AG04449 (cell line): ENCODE results near the gene KIF23.
"Not testable (repeated sequence)": the region's sequence is repeated elsewhere in the genome, so short reads cannot be mapped to it uniquely, and the experiment has no call there.

ENCODE experiments used
- CTCF ChIA-PET: fragments of 350-600 bp; formaldehyde crosslinking; extraction: SDS; loops from one replicate; lab custom pipeline; 2021; ENCODE audit warnings: antibody characterized with exemption; lab: Yijun Ruan, JAX
- POLR2A ChIA-PET: fragments of 400-600, 350-600 bp; formaldehyde crosslinking; extraction: SDS; loops from one replicate; lab custom pipeline; 2020; ENCODE audit warnings: antibody characterized with exemption, inconsistent platforms; lab: Yijun Ruan, JAX
- DNase-seq: peaks from one replicate; pipeline ENCODE4 v3.0.0-alpha.2; 2010; ENCODE audit warnings: low read depth, low spot score
- H3K4me3 ChIP-seq: 2 replicates; pipeline ENCODE4 v1.5.1; 2011; ENCODE audit warnings: low read depth, mild to moderate bottlenecking, control low read depth, low read length
- TF ChIP-seq, protein P1 (sequence below): IDR thresholded peaks from one replicate; pipeline ENCODE4 v1.5.1; 2011; ENCODE audit warnings: mild to moderate bottlenecking, moderate library complexity, low read length, control low read depth, inconsistent platforms; ENCODE audit not compliant: insufficient read depth; ENCODE audit errors: missing control alignments

KIF23 gene

DNA sequence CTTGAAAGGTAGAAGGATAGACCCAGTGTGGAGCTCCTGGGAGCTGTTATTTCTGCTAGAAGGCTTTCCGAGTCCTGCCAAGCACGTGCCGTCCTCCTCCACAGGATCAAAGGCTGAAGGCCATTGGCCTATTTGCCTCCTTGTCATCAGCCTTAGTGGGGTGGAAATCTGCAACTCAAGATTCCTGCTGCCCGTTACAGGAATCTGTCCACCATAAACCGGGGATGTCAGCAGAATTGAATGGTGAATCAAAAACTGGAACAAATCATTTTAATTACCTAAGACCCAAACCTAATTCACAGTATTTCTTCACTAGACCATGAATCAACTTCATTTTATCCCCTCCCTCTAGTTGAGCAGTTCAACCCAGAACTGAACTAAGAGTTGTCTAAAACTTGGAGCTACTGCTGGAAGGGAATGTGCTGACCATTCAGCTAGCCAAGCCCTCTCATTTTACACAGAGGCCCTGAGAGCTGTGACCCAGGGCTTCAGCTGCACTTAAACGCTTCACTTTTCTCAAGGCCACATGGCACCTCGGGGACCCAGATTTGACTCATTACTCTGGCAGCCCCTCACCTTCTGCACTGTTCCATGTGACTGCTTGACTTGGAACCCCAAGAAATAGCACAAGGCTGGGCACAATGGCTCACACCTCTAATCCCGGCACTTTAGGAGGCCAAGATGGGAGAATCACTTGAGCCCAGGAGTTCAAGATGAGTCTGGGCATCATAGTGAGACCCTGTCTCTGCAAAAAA is 36.8 kb upstream of the KIF23 start:
- ChIA-PET CTCF (interaction anchor here (0.9 to 1.1 kb wide), 3 partner anchors 10 to 26 kb away, joined by 3 to 6 read pairs (median 3); no protein-coding TSS in a partner anchor), POLR2A (no interaction called here)
- DNase-seq, result no peak
- H3K4me3 ChIP-seq, result no peak overlapping the region
- TF ChIP-seq, protein P1, sequence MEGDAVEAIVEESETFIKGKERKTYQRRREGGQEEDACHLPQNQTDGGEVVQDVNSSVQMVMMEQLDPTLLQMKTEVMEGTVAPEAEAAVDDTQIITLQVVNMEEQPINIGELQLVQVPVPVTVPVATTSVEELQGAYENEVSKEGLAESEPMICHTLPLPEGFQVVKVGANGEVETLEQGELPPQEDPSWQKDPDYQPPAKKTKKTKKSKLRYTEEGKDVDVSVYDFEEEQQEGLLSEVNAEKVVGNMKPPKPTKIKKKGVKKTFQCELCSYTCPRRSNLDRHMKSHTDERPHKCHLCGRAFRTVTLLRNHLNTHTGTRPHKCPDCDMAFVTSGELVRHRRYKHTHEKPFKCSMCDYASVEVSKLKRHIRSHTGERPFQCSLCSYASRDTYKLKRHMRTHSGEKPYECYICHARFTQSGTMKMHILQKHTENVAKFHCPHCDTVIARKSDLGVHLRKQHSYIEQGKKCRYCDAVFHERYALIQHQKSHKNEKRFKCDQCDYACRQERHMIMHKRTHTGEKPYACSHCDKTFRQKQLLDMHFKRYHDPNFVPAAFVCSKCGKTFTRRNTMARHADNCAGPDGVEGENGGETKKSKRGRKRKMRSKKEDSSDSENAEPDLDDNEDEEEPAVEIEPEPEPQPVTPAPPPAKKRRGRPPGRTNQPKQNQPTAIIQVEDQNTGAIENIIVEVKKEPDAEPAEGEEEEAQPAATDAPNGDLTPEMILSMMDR, result no peak

DNA sequence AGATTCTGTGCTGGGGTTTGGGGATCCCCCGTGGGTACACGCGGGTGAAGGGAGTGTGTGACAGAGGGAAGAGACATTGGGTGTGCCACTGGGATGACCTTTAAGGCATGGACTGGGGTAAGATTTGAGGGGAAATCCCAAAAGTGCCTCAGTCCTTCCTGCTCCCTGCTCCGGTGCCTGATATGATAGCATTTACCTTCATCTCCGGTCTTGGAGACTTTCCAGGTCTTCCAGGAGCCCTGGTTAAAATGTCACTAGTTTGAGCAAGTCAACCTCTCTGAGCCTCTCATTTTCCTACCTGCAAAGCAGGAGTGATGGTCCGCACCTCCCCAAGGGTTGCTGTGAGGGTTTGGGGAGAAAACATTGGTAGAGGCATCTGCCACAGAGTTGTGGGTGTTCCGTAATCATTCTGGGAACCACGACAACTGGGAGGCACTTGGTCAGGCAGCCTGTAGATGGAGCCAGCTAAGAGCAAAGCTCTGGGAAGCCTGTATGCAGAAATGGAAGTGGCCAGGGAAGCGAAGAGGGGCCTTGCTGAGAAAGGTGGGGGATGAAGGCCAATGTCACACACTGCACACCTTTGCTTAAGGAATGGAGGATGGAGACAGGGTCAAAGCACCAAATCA is 33.9 kb upstream of the KIF23 start:
- ChIA-PET POLR2A (interaction anchor here (0.7 kb wide), 1 partner anchor 66 kb away, joined by 3 read pairs; no protein-coding TSS in a partner anchor), CTCF (interaction anchor here (0.9 to 1.7 kb wide), 2 partner anchors 8 to 11 kb away, joined by 3 to 5 read pairs; no protein-coding TSS in a partner anchor)
- no peak overlapping the region for H3K4me3 ChIP-seq
- TF ChIP-seq, protein P1, result peak; percentile 11
- no peak for DNase-seq

DNA sequence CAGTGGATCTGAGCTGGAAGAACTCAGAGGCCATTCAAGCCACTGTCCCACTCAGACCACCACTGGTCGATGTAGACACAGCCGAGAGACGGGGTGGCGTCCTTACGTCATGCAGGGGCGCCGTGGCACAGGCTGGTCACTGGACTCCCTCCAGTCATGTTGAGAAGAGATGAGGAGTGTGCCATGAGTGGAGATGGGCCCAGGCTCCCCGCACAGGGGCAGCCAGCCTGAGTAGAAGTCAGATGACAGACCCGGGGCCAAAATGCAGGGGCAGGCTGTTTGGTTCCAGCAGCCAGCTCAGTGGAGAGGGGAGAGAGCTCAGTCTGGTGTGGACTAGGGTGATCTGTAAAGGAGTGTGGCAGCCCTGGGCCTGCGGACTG is 33.4 kb upstream of the KIF23 start:
- ChIA-PET CTCF (interaction anchor here (1.2 to 1.7 kb wide), 2 partner anchors 10 to 15 kb away, joined by 5 read pairs; no protein-coding TSS in a partner anchor), POLR2A (interaction anchor here (0.7 kb wide), 1 partner anchor 66 kb away, joined by 3 read pairs; no protein-coding TSS in a partner anchor)
- no peak for DNase-seq
- no peak overlapping the region for H3K4me3 ChIP-seq
- TF ChIP-seq, protein P1, result no peak

DNA sequence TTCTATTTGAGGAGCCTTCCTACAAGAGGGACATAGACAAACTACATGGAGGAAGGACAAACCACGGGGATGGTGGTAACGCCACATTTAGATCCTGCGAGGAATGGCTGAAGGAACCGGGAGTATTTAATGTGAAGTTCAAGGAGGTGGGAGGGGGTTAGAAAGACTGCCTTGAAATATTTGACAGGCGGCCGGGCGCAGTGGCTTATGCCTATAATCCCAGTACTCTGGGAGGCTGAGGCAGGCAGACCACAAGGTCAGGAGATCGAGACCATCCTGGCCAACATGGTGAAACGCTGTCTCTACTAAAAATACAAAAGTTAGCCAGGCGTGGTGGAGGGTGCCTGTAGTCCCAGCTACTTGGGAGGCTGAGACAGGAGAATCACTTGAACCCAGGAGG is 32.0 kb upstream of the KIF23 start:
- CTCF ChIA-PET, result interaction anchor here (1.1 to 1.8 kb wide), 3 partner anchors 12 to 13 kb away, joined by 3 to 6 read pairs (median 5); no protein-coding TSS in a partner anchor
- POLR2A ChIA-PET, DNase-seq, H3K4me3 ChIP-seq: not testable (repeated sequence)

DNA sequence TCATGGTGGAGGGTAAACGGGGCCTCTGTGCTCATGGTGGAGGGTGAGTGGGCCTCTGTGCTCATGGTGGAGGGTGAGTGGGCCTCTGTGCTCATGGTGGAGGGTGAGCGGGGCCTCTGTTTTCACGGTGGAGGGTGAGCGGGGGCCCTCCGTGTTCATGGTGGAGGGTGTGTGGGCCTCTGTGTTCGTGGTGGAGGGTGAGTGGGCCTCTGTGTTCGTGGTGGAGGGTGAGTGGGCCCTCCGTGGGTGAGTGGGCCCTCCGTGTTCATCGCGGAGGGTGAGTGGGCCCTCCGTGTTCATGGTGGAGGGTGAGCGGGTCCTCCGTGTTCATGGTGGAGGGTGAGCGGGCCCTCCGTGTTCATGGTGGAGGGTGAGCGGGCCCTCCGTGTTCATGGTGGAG is 30.1 kb upstream of the KIF23 start:
- H3K4me3 ChIP-seq, POLR2A ChIA-PET, DNase-seq: not testable (repeated sequence)
- CTCF ChIA-PET, result interaction anchor here (1.7 kb wide), 1 partner anchor 10 kb away, joined by 8 read pairs; no protein-coding TSS in a partner anchor

DNA sequence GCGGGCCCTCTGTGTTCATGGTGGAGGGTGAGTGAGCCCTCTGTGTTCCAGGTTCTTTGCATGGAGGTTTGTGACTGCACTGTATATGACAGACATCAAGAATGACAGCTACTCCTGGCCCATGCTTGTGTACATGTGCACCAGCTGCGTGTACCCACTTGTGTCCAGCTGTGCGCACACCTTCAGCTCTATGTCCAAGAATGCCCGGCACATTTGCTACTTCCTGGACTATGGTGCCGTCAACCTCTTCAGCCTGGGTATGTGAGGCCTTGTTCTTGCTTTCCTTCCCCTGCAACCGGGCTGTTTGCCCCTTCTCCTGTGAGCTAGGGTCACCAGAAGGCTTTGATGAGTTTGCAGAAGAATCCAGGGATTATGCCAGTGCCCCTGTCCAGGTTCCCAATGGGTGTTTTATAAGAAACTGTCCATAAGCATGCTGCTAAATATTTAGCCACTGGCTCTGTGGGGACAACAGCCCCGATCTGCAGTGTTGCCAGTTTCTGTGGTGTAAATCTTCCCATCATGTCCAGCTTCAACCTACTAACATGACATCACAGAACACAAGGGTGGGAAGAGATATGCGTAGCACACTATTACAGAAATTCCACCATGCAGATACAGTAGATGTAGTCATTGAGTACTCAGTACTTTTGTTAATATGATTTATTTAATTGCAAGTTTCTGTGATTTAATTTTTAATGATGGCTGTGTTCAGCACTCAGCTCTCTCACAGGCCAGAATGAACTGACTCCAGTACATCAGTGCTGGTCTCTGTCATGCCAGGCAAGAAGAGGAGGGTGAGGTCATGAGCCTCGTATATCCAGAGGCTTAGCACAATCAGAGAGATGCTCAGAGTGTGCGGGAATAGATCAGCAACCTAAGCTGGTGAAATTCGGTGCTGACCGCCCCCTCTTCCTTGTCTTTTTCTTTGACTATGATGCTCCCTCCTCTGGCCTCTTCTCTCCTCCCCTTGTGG is 29.2 kb upstream of the KIF23 start:
- CTCF ChIA-PET, result interaction anchor here (0.8 to 1.7 kb wide), 2 partner anchors 9 to 326 kb away, joined by 3 to 8 read pairs; no protein-coding TSS in a partner anchor

More for the DNA sequence above, 29.2 kb upstream of the KIF23 start:
- POLR2A ChIA-PET, result interaction anchor here (0.6 kb wide), 1 partner anchor 27 kb away, joined by 3 read pairs; no protein-coding TSS in a partner anchor
- TF ChIP-seq, protein P1, result no peak
- H3K4me3 ChIP-seq, result no peak overlapping the region
- DNase-seq, result no peak
